ENCODE measurements around the gene PPP1R15A. TPM values are rescaled to one million over a fixed set of nuclear protein-coding genes. Genes with fewer than 3 reads are reported as not detected.
"Not testable (repeated sequence)": the region's sequence is repeated elsewhere in the genome, so short reads cannot be mapped to it uniquely, and the experiment has no call there.

Gene PPP1R15A
- total and polyA plus RNA-seq, 3 experiments from 2014 or later = 67.1 to 159 (median 69.3) TPM

DNA sequence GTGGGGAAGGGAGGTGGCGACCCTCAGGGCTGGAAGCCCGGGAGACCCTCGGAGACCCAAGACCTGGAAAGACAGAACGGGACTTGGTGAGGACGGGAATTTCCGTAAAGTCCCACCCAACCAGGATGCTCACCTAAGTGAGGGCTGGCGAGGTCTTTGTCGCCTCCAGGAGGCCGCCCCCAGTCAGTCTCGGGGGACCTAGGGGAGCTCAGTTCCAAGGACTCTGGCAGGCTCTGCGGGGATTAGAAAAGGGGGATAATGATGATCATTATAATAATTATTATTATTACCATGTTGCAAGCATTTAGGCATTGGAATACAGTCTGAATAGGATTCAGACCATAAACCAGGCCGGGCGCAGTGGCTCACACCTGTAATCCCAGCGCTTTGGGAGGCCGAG, 26.8 kb upstream of the PPP1R15A start:
- ChIA-PET CTCF (interaction anchor here (1.2 to 7.2 kb wide), 7 partner anchors 9 to 200 kb away, joined by 3 to 67 read pairs (median 6); partner anchors contain the start of gene HSD17B14), POLR2A (no interaction called here)
- Mint-ChIP-seq H3K36me3 (no peaks in the 10 kb centered on the region), H3K9me3 (no peaks in the 10 kb centered on the region), H3K4me3 (no peak overlapping the region), H3K27ac (no peak overlapping the region), H3K4me1 (peaks cover 0 to 2% (median 0%) of the 10 kb centered on the region in 3 donors), H3K27me3 (no peaks in the 10 kb centered on the region)
- Histone ChIP-seq H3K36me3 (ENCODE audit: insufficient read depth, low read length) (no peaks in the 10 kb centered on the region), H3K4me1 (ENCODE audit: insufficient read depth, low read length) (no peaks in the 10 kb centered on the region), H3K9me3 (ENCODE audit: low read length) (no peaks in the 10 kb centered on the region), H3K27me3 (ENCODE audit: insufficient read depth, low read length, poor library complexity, severe bottlenecking) (no peaks in the 10 kb centered on the region), H3K27ac (ENCODE audit: low read depth, low read length) (no peak overlapping the region), H3K4me3 (ENCODE audit: low read length) (no peak overlapping the region)
- no peak for DNase-seq

GRCh38 chr19:48846659-48847058, 25.6 kb upstream of the PPP1R15A start:
- H3K4me1 ChIP-seq (ENCODE audit: insufficient read depth, low read length); H3K36me3 Mint-ChIP-seq; H3K27ac Mint-ChIP-seq; DNase-seq; POLR2A ChIA-PET; H3K9me3 Mint-ChIP-seq; H3K27me3 Mint-ChIP-seq; H3K4me3 ChIP-seq (ENCODE audit: low read length); H3K27me3 ChIP-seq (ENCODE audit: insufficient read depth, low read length, poor library complexity, severe bottlenecking); H3K27ac ChIP-seq (ENCODE audit: low read depth, low read length); H3K9me3 ChIP-seq (ENCODE audit: low read length); H3K4me1 Mint-ChIP-seq; H3K4me3 Mint-ChIP-seq; H3K36me3 ChIP-seq (ENCODE audit: insufficient read depth, low read length): not testable (repeated sequence)
- CTCF ChIA-PET = interaction anchor here (3.9 to 7.2 kb wide), 3 partner anchors 52 to 124 kb away, joined by 20 to 67 read pairs (median 40); no protein-coding TSS in a partner anchor

DNA sequence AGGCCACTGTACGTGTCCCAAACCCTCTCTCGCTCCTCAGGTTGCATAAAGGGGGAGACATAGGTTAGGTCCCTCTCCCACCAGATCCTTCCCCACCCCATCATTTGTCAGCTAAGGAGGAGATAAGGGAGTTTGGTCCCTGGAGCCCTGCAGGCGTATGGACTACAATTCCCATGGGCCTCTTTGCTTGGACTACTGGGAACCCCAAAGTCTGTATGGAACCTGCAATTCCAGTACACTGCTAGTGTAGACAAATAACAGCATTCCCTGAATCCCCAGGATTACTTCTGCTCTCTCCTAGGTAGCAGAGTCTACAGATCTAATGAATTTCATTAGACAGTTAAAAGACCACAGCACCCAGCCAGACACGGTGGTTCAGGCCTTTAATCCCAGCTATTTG, 19.9 kb upstream of the PPP1R15A start:
- no peak overlapping the region for H3K27ac Mint-ChIP-seq
- Histone ChIP-seq H3K27me3 (ENCODE audit: insufficient read depth, low read length, poor library complexity, severe bottlenecking) (no peaks in the 10 kb centered on the region), H3K36me3 (ENCODE audit: insufficient read depth, low read length) (no peaks in the 10 kb centered on the region), H3K4me3 (ENCODE audit: low read length) (no peak overlapping the region), H3K9me3 (ENCODE audit: low read length) (no peaks in the 10 kb centered on the region), H3K4me1 (ENCODE audit: insufficient read depth, low read length) (no peaks in the 10 kb centered on the region), H3K27ac (ENCODE audit: low read depth, low read length) (no peak overlapping the region)
- ChIA-PET POLR2A (interaction anchor here (0.5 kb wide), 1 partner anchor 152 kb away, joined by 7 read pairs; no protein-coding TSS in a partner anchor), CTCF (interaction anchor here (2.8 kb wide), 1 partner anchor 10 kb away, joined by 7 read pairs; no protein-coding TSS in a partner anchor)
- H3K27me3 Mint-ChIP-seq = no peaks in the 10 kb centered on the region
- DNase-seq = no peak
- no peak overlapping the region for H3K4me3 Mint-ChIP-seq
- H3K36me3 Mint-ChIP-seq = no peaks in the 10 kb centered on the region
- no peaks in the 10 kb centered on the region for H3K4me1 Mint-ChIP-seq
- no peaks in the 10 kb centered on the region for H3K9me3 Mint-ChIP-seq

DNA sequence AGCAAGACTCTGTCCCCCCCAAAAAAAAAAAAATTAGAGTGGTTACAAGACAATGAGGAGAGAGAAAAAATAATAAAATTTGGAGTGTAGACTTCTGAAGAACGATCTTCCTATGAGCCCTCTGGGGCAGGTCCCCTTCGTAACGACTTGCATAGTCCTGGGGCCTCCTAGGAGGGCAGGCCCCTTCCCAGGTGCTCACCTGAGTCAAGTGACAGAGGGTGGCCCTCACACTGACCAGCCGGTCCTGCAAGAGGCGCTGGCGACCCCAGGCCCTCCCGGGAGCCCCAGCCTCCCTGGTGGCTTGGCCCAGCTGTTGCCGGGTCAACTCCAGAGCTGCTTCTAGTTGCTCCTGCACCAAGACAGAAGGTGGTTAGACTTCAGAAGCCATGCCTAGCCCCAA, 18.7 kb upstream of the PPP1R15A start:
- Mint-ChIP-seq H3K36me3 (no peaks in the 10 kb centered on the region), H3K4me3 (no peak overlapping the region), H3K4me1 (no peaks in the 10 kb centered on the region), H3K27ac (no peak overlapping the region), H3K9me3 (no peaks in the 10 kb centered on the region), H3K27me3 (no peaks in the 10 kb centered on the region)
- Histone ChIP-seq H3K4me3 (ENCODE audit: low read length) (no peak overlapping the region), H3K27ac (ENCODE audit: low read depth, low read length) (no peak overlapping the region), H3K9me3 (ENCODE audit: low read length) (no peaks in the 10 kb centered on the region), H3K27me3 (ENCODE audit: insufficient read depth, low read length, poor library complexity, severe bottlenecking) (no peaks in the 10 kb centered on the region), H3K36me3 (ENCODE audit: insufficient read depth, low read length) (no peaks in the 10 kb centered on the region), H3K4me1 (ENCODE audit: insufficient read depth, low read length) (no peaks in the 10 kb centered on the region)
- CTCF ChIA-PET = interaction anchor here (0.6 to 2.8 kb wide), 2 partner anchors 11 to 59 kb away, joined by 4 to 7 read pairs; no protein-coding TSS in a partner anchor
- DNase-seq = no peak
- POLR2A ChIA-PET = no interaction called here

- H3K4me1 Mint-ChIP-seq = peaks cover under 1 to 2% (median 2%) of the 10 kb centered on the region in 3 donors
- H3K9me3 Mint-ChIP-seq = no peaks in the 10 kb centered on the region
- H3K36me3 Mint-ChIP-seq = no peaks in the 10 kb centered on the region
- H3K27me3 Mint-ChIP-seq = no peaks in the 10 kb centered on the region
- H3K27ac ChIP-seq (ENCODE audit: low read depth, low read length) = no peak overlapping the region
- no peak overlapping the region for H3K4me3 Mint-ChIP-seq
- POLR2A ChIA-PET = no interaction called here
- no peak overlapping the region for H3K4me3 ChIP-seq (ENCODE audit: low read length)
- H3K27ac Mint-ChIP-seq = no peak overlapping the region
- no peaks in the 10 kb centered on the region for H3K36me3 ChIP-seq (ENCODE audit: insufficient read depth, low read length)
- no peak for DNase-seq
- H3K27me3 ChIP-seq (ENCODE audit: insufficient read depth, low read length, poor library complexity, severe bottlenecking) = no peaks in the 10 kb centered on the region
- H3K4me1 ChIP-seq (ENCODE audit: insufficient read depth, low read length) = no peaks in the 10 kb centered on the region
- CTCF ChIA-PET = interaction anchor here (2.8 kb wide), 1 partner anchor 12 kb away, joined by 7 read pairs; no protein-coding TSS in a partner anchor
- no peaks in the 10 kb centered on the region for H3K9me3 ChIP-seq (ENCODE audit: low read length)
Observed at GRCh38 chr19:48854103-48854502, 18.1 kb upstream of the PPP1R15A start.

- no peaks in the 10 kb centered on the region for H3K27me3 Mint-ChIP-seq
- CTCF ChIA-PET = no interaction called here
- H3K4me1 ChIP-seq (ENCODE audit: insufficient read depth, low read length) = no peaks in the 10 kb centered on the region
- DNase-seq = no peak
- peaks cover 2 to 4% (median 4%) of the 10 kb centered on the region in 3 donors for H3K4me1 Mint-ChIP-seq
- H3K27me3 ChIP-seq (ENCODE audit: insufficient read depth, low read length, poor library complexity, severe bottlenecking) = no peaks in the 10 kb centered on the region
- POLR2A ChIA-PET = no interaction called here
- H3K9me3 ChIP-seq (ENCODE audit: low read length) = no peaks in the 10 kb centered on the region
- H3K4me3 ChIP-seq (ENCODE audit: low read length) = no peak overlapping the region
- no peaks in the 10 kb centered on the region for H3K36me3 ChIP-seq (ENCODE audit: insufficient read depth, low read length)
- H3K27ac ChIP-seq (ENCODE audit: low read depth, low read length) = no peak overlapping the region
- peak overlapping the region in 1 of 7 donors; percentile 9 for H3K4me3 Mint-ChIP-seq
- H3K36me3 Mint-ChIP-seq = no peaks in the 10 kb centered on the region
- no peak overlapping the region for H3K27ac Mint-ChIP-seq
- no peaks in the 10 kb centered on the region for H3K9me3 Mint-ChIP-seq
Observed at GRCh38 chr19:48856921-48857320, 15.3 kb upstream of the PPP1R15A start.

- ChIA-PET POLR2A (interaction anchor here (0.6 kb wide), 2 partner anchors 7 to 68 kb away, joined by 3 to 7 read pairs; no protein-coding TSS in a partner anchor), CTCF (interaction anchor here (1.2 kb wide), 1 partner anchor 16 kb away, joined by 6 read pairs; no protein-coding TSS in a partner anchor)
- H3K4me1 ChIP-seq (ENCODE audit: insufficient read depth, low read length) = no peaks in the 10 kb centered on the region
- no peaks in the 10 kb centered on the region for H3K36me3 ChIP-seq (ENCODE audit: insufficient read depth, low read length)
- peak overlapping the region; percentile 38 to 96 (median 90) for H3K27ac Mint-ChIP-seq
- no peaks in the 10 kb centered on the region for H3K27me3 ChIP-seq (ENCODE audit: insufficient read depth, low read length, poor library complexity, severe bottlenecking)
- peak overlapping the region; percentile 84 for H3K27ac ChIP-seq (ENCODE audit: low read depth, low read length)
- H3K4me1 Mint-ChIP-seq = peaks cover 2 to 4% (median 4%) of the 10 kb centered on the region in 3 donors
- peak overlapping the region; percentile 87 to 96 (median 93) for H3K4me3 Mint-ChIP-seq
- H3K9me3 ChIP-seq (ENCODE audit: low read length) = no peaks in the 10 kb centered on the region
- DNase-seq = peak; percentile 66 to 85 (median 75)
- no peaks in the 10 kb centered on the region for H3K36me3 Mint-ChIP-seq
- no peaks in the 10 kb centered on the region for H3K27me3 Mint-ChIP-seq
- peak overlapping the region; percentile 81 for H3K4me3 ChIP-seq (ENCODE audit: low read length)
- H3K9me3 Mint-ChIP-seq = no peaks in the 10 kb centered on the region
Observed at GRCh38 chr19:48858984-48859710, 13.1 kb upstream of the PPP1R15A start.

DNA sequence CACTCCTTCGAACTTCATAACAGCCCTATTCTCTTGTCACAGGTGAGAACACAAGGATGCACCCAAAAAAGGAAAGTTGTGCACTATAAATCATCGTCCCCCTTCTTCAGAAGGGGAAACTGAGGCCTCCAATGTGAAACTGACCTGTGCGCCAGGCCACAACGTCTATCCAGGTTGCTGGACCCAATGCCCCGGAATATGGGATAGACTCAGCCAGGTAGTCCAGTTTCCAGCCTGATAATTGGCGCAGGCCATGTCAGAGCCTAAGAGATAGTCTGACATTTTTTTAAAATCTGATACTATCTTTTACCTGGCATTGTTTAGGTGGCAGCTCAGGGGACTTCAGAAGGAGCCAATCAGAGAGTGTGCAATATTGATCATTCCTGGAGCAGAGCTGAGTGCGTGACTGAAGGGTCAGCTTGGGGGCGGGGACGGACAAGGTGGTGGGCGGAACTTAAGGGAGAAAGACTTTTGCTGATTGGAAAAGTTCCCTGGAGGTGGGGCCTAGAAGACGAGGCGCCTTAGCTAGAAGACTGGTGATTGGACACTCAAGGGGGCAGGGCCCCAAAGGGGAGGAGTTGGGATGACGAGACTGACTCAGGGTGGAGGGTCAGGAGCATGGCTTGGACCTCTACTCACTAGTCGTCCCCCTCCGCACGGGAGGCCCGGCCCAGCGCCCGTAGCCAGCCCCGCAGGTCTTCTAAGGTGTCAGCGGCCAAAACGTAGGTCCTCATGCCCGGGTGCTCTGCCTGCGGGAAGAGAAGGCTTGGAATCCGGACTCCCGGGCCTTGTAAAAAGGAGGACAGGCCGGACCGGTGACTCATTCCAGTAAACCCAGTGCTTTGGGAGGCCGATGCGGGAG, 12.3 kb upstream of the PPP1R15A start:
- Mint-ChIP-seq H3K9me3 (no peaks in the 10 kb centered on the region), H3K4me3 (peak overlapping the region in 5 of 7 donors; percentile 8 to 96 (median 45)), H3K27me3 (no peaks in the 10 kb centered on the region), H3K27ac (peak overlapping the region in 1 of 8 donors; percentile 17), H3K4me1 (peaks cover 2 to 4% (median 4%) of the 10 kb centered on the region in 3 donors), H3K36me3 (no peaks in the 10 kb centered on the region)
- ChIA-PET POLR2A (no interaction called here), CTCF (no interaction called here)
- H3K27me3 ChIP-seq (ENCODE audit: insufficient read depth, low read length, poor library complexity, severe bottlenecking) = no peaks in the 10 kb centered on the region
- no peaks in the 10 kb centered on the region for H3K4me1 ChIP-seq (ENCODE audit: insufficient read depth, low read length)
- H3K9me3 ChIP-seq (ENCODE audit: low read length) = no peaks in the 10 kb centered on the region
- no peaks in the 10 kb centered on the region for H3K36me3 ChIP-seq (ENCODE audit: insufficient read depth, low read length)
- H3K4me3 ChIP-seq (ENCODE audit: low read length) = peak overlapping the region; percentile 81
- H3K27ac ChIP-seq (ENCODE audit: low read depth, low read length) = peak overlapping the region; percentile 84
- DNase-seq = no peak

Measured in CD8-positive, alpha-beta memory T cell (primary cell).